ENCODE results near the gene MRPL24. TPM values are rescaled to one million over a fixed set of nuclear protein-coding genes. Genes with fewer than 3 reads are reported as not detected.

MRPL24 gene
- total and polyA plus RNA-seq, 10 of the 15 experiments (the other 5 are each of a cell fraction or from before 2014, with no cell fraction given): 87.4 to 269 (median 134) TPM

GRCh38 chr1:156740741-156741480, at the start of gene MRPL24 (continued):
- TF ChIP-seq ELK1 (IDR thresholded peaks at IDR 0.05; ENCODE audit: low read depth, low read length): peak; percentile 97
- TF ChIP-seq NR2C1 (IDR thresholded peaks at IDR 0.05): peak; percentile 85
- 0 out of 2 replicates have a peak, but pooled peaks have one; percentile 42 for TF ChIP-seq GATAD2B (conservative IDR thresholded peaks at IDR 0.05; ENCODE audit: low read depth)
- TF ChIP-seq HDGF (IDR thresholded peaks at IDR 0.05): no peak; the same call in 1 of the 2 replicates
- TF ChIP-seq IRF4 (IDR thresholded peaks at IDR 0.05; ENCODE audit: low read depth, low read length): peak; percentile 32; the same call in 1 of the 2 replicates
- TF ChIP-seq BCL11A (IDR thresholded peaks at IDR 0.05; ENCODE audit: low read depth, low read length): no peak
- no peak for TF ChIP-seq CHD1 (IDR thresholded peaks at IDR 0.05; ENCODE audit: low read depth, low read length)
- TF ChIP-seq DPF2 (IDR thresholded peaks at IDR 0.05): no peak
- TF ChIP-seq USF2 (IDR thresholded peaks at IDR 0.05; ENCODE audit: borderline replicate concordance, low read depth, low read length): no peak
- TF ChIP-seq BMI1 (IDR thresholded peaks at IDR 0.05; ENCODE audit: borderline replicate concordance): no peak
- peak; percentile 15; the same call in 1 of the 2 replicates for TF ChIP-seq MTA2 (IDR thresholded peaks at IDR 0.05; ENCODE audit: low read depth)
- no peak for TF ChIP-seq FOXM1 (IDR thresholded peaks at IDR 0.05; ENCODE audit: low read depth, low read length)
- no peak for TF ChIP-seq NFYB (IDR thresholded peaks at IDR 0.05; ENCODE audit: insufficient read depth, low read depth, low read length)
- peak; percentile 97 for TF ChIP-seq ZNF207 (IDR thresholded peaks at IDR 0.05; ENCODE audit: borderline replicate concordance)
- TF ChIP-seq ZZZ3 (IDR thresholded peaks at IDR 0.05; ENCODE audit: control insufficient read depth, insufficient read length, low read depth): no peak
- TF ChIP-seq RBBP5 (conservative IDR thresholded peaks at IDR 0.05): no peak
- peak; percentile 24 for TF ChIP-seq BCL3 (IDR thresholded peaks at IDR 0.05; ENCODE audit: borderline replicate concordance, insufficient read depth, low read depth, low read length, poor library complexity, severe bottlenecking)
- peak; percentile 85 for TF ChIP-seq KLF5 (IDR thresholded peaks at IDR 0.05; ENCODE audit: partially characterized antibody)
- TF ChIP-seq E2F8 (IDR thresholded peaks at IDR 0.05; ENCODE audit: low read depth, partially characterized antibody): peak; percentile 91
- no peak for TF ChIP-seq FOS (IDR thresholded peaks at IDR 0.05; ENCODE audit: borderline replicate concordance, extremely low read depth, insufficient read length)
- peak in 1 of 2 experiments; percentile 69; a peak in 1 of 3 replicates for TF ChIP-seq EGR1 (IDR thresholded peaks at IDR 0.05; ENCODE audit: borderline replicate concordance in 1 of 2, low read depth in 2 of 2, low read length in 2 of 2)
- no peak for TF ChIP-seq NBN (IDR thresholded peaks at IDR 0.05)
- TF ChIP-seq KDM1A (IDR thresholded peaks at IDR 0.05; ENCODE audit: borderline replicate concordance): no peak
- peak; percentile 93 for TF ChIP-seq SIN3A (IDR thresholded peaks at IDR 0.05; ENCODE audit: low read depth, low read length)
- TF ChIP-seq RFX5 (IDR thresholded peaks at IDR 0.05; ENCODE audit: low read depth, low read length): peak; percentile 34; the same call in 1 of the 2 replicates
- TF ChIP-seq CREB1 (IDR thresholded peaks at IDR 0.05; ENCODE audit: low read depth): no peak
